ENCODE results near the gene MEX3C. TPM values are rescaled to one million over a fixed set of nuclear protein-coding genes. Genes with fewer than 3 reads are reported as not detected.

The MEX3C gene
- total and polyA plus RNA-seq, 2 donors (not counting 1 experiment from before 2014, with no cell fraction given), result 29.1 to 92.4 TPM

GRCh38 chr18:51149670-51150069 lies 47.8 kb downstream of the MEX3C start:
- peaks cover 27 to 38% of the 10 kb centered on the region in 2 donors for H3K4me1 ChIP-seq (ENCODE audit: control insufficient read depth in 2 of 2, insufficient read depth in 2 of 2, low read length in 2 of 2)
- H3K27me3 Mint-ChIP-seq, result no peaks in the 10 kb centered on the region
- H3K27me3 ChIP-seq (replicated peaks in 1 of 4; ENCODE audit: control extremely low read depth in 1 of 4, control insufficient read depth in 3 of 4, insufficient read depth in 4 of 4, low read length in 3 of 4), result no peaks in the 10 kb centered on the region
- no peaks in the 10 kb centered on the region for H3K36me3 ChIP-seq (replicated peaks in 1 of 2; ENCODE audit: control extremely low read depth in 1 of 2, control insufficient read depth in 1 of 2, extremely low read depth in 1 of 2, insufficient read depth in 2 of 2, low read length in 1 of 2)
- H2AFZ ChIP-seq (ENCODE audit: insufficient read depth, low read depth, low read length, poor library complexity, severe bottlenecking), result no peak overlapping the region
- no peak for DNase-seq
- no peak overlapping the region for H3K27ac ChIP-seq (ENCODE audit: low read length in 2 of 2)
- H3K4me2 ChIP-seq (replicated peaks; ENCODE audit: low read depth, low read length, poor library complexity, severe bottlenecking), result no peak overlapping the region
- peaks cover 41% of the 10 kb centered on the region for H3K4me1 Mint-ChIP-seq
- CTCF ChIA-PET, result interaction anchor here (1.1 kb wide), 1 partner anchor 48 kb away, joined by 3 read pairs; the partner anchor contains the start of gene MEX3C
- peaks cover 0 to 4% (median 0%) of the 10 kb centered on the region in 3 donors for H3K9me3 ChIP-seq (ENCODE audit: control extremely low read depth in 1 of 3, control insufficient read depth in 2 of 3, insufficient read depth in 1 of 3, low read length in 2 of 3)
- 93% methylated on average over 2 of the region's 4 CpGs for WGBS (ENCODE audit: insufficient coverage)
- no peaks in the 10 kb centered on the region for H3K79me2 ChIP-seq (ENCODE audit: control insufficient read depth, insufficient read depth, low read length)
- H3K9me3 Mint-ChIP-seq (ENCODE audit: insufficient read depth), result no peaks in the 10 kb centered on the region
- peak overlapping the region; percentile 42 for H3K27ac Mint-ChIP-seq
- POLR2A ChIA-PET, result interaction anchor here (1.0 kb wide), 1 partner anchor 48 kb away, joined by 4 read pairs; the partner anchor contains the start of gene MEX3C
- H4K20me1 ChIP-seq (ENCODE audit: control insufficient read depth, insufficient read depth, low read length, poor library complexity, severe bottlenecking), result no peaks in the 10 kb centered on the region
- H3K4me3 Mint-ChIP-seq, result no peak overlapping the region
- intact Hi-C loops (cut with micrococcal nuclease), result loop anchor here (5.0 kb wide), 2 partner anchors 272 to 332 kb away; partner anchors contain the start of gene ME2
- ATAC-seq (ENCODE audit: low read depth), result no peak
- H3K4me3 ChIP-seq (ENCODE audit: control extremely low read depth in 1 of 5, extremely low read depth in 1 of 5, insufficient read depth in 1 of 5, low read depth in 2 of 5, low read length in 4 of 5), result no peak overlapping the region
- TF ChIP-seq EZH2 (IDR thresholded peaks at IDR 0.05; ENCODE audit: borderline replicate concordance, insufficient read depth, low read depth, low read length, poor library complexity, severe bottlenecking), result no peak
- TF ChIP-seq, protein P1, sequence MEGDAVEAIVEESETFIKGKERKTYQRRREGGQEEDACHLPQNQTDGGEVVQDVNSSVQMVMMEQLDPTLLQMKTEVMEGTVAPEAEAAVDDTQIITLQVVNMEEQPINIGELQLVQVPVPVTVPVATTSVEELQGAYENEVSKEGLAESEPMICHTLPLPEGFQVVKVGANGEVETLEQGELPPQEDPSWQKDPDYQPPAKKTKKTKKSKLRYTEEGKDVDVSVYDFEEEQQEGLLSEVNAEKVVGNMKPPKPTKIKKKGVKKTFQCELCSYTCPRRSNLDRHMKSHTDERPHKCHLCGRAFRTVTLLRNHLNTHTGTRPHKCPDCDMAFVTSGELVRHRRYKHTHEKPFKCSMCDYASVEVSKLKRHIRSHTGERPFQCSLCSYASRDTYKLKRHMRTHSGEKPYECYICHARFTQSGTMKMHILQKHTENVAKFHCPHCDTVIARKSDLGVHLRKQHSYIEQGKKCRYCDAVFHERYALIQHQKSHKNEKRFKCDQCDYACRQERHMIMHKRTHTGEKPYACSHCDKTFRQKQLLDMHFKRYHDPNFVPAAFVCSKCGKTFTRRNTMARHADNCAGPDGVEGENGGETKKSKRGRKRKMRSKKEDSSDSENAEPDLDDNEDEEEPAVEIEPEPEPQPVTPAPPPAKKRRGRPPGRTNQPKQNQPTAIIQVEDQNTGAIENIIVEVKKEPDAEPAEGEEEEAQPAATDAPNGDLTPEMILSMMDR (IDR thresholded peaks at IDR 0.05), result no peak
- no peak overlapping the region for H3K9ac ChIP-seq (ENCODE audit: low read length)

- ATAC-seq (ENCODE audit: low read depth) (no peak), DNase-seq (no peak)
- no peak overlapping the region for H3K4me2 ChIP-seq (replicated peaks; ENCODE audit: low read depth, low read length, poor library complexity, severe bottlenecking)
- POLR2A ChIA-PET, result no interaction called here
- no peaks in the 10 kb centered on the region for H3K27me3 ChIP-seq (replicated peaks in 1 of 4; ENCODE audit: control extremely low read depth in 1 of 4, control insufficient read depth in 3 of 4, insufficient read depth in 4 of 4, low read length in 3 of 4)
- WGBS (ENCODE audit: insufficient coverage), result 86% methylated on average over 1 of the region's 4 CpGs
- intact Hi-C loops (cut with micrococcal nuclease), result no loop called here
- no peak overlapping the region for H2AFZ ChIP-seq (ENCODE audit: insufficient read depth, low read depth, low read length, poor library complexity, severe bottlenecking)
- H3K4me1 ChIP-seq (ENCODE audit: control insufficient read depth in 2 of 2, insufficient read depth in 2 of 2, low read length in 2 of 2), result peaks cover 7 to 11% of the 10 kb centered on the region in 2 donors
- no peaks in the 10 kb centered on the region for H3K79me2 ChIP-seq (ENCODE audit: control insufficient read depth, insufficient read depth, low read length)
- CTCF ChIA-PET, result no interaction called here
- no peak overlapping the region for H3K27ac ChIP-seq (ENCODE audit: low read length in 2 of 2)
- no peaks in the 10 kb centered on the region for H3K27me3 Mint-ChIP-seq
- H3K9ac ChIP-seq (ENCODE audit: low read length), result no peak overlapping the region
- H3K9me3 ChIP-seq (ENCODE audit: control extremely low read depth in 1 of 3, control insufficient read depth in 2 of 3, insufficient read depth in 1 of 3, low read length in 2 of 3), result peaks cover 0 to 4% (median 0%) of the 10 kb centered on the region in 3 donors
- no peak overlapping the region for H3K4me3 ChIP-seq (ENCODE audit: control extremely low read depth in 1 of 5, extremely low read depth in 1 of 5, insufficient read depth in 1 of 5, low read depth in 2 of 5, low read length in 4 of 5)
- H3K9me3 Mint-ChIP-seq (ENCODE audit: insufficient read depth), result no peaks in the 10 kb centered on the region
- H4K20me1 ChIP-seq (ENCODE audit: control insufficient read depth, insufficient read depth, low read length, poor library complexity, severe bottlenecking), result no peaks in the 10 kb centered on the region
- H3K27ac Mint-ChIP-seq, result no peak overlapping the region
- H3K36me3 ChIP-seq (replicated peaks in 1 of 2; ENCODE audit: control extremely low read depth in 1 of 2, control insufficient read depth in 1 of 2, extremely low read depth in 1 of 2, insufficient read depth in 2 of 2, low read length in 1 of 2), result no peaks in the 10 kb centered on the region
- peaks cover 25% of the 10 kb centered on the region for H3K4me1 Mint-ChIP-seq
- TF ChIP-seq, protein P1 (IDR thresholded peaks at IDR 0.05), result no peak
- TF ChIP-seq EZH2 (IDR thresholded peaks at IDR 0.05; ENCODE audit: borderline replicate concordance, insufficient read depth, low read depth, low read length, poor library complexity, severe bottlenecking), result no peak
- no peak overlapping the region for H3K4me3 Mint-ChIP-seq
Measured at GRCh38 chr18:51146909-51147308, 50.6 kb downstream of the MEX3C start.
